ENCODE results near the gene POC1B.
A peak's percentile ranks its signal among the peaks of the same experiment; 100 is the strongest.

The POC1B gene

DNA sequence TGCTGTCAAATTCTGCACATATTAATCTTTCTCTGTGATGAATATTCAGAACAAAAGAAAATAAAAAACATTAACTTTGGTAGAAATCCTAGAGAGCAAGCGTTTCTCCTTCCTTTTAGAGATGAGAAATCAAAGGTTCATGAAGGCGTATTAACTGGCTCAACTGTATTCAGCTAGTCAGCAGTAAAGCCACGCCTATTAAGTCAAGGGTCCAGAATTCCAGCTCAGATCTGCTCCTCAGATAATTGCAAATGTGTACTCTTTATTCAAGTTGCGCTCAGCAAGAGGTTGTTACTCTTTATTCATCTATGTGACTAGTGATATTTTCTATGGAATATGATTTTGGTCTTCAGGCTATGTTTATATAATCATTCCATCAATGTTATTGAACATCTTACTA lies 13.1 kb upstream of the POC1B start:
- no peak for DNase-seq (ENCODE audit: low read depth)
- Histone ChIP-seq H3K36me3 (ENCODE audit: control insufficient read depth, insufficient read depth, low read length, severe bottlenecking) (no peaks in the 10 kb centered on the region), H3K9me3 (ENCODE audit: control insufficient read depth, low read length) (no peaks in the 10 kb centered on the region), H3K4me1 (ENCODE audit: control insufficient read depth, insufficient read depth, low read length) (no peaks in the 10 kb centered on the region), H3K4me3 (ENCODE audit: low read length) (no peak overlapping the region), H3K27me3 (replicated peaks; ENCODE audit: control insufficient read depth, insufficient read depth, low read length) (no peaks in the 10 kb centered on the region), H3K9ac (ENCODE audit: low read length) (no peak overlapping the region)

DNA sequence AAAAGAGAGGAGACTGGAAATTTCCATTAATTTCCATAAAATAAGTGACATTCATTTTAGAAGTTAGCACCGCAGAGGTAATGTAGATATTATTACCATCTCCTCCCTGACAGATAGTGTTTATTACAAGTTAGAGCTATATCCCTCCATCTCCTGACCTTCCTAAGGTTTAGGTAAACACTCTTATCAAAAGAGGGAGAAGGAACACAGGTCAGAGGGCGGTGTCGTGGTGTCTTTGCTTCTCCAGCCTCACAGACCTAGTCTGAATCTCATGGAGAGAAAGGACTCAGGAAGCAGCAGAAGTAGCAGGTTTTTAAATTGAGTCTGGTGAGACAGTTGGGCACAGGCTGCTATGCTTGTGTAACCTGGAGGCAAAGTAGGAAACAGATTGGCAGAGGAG lies 11.5 kb upstream of the POC1B start:
- Histone ChIP-seq H3K9me3 (ENCODE audit: control insufficient read depth, low read length) (no peaks in the 10 kb centered on the region), H3K4me1 (ENCODE audit: control insufficient read depth, insufficient read depth, low read length) (no peaks in the 10 kb centered on the region), H3K9ac (ENCODE audit: low read length) (no peak overlapping the region), H3K27me3 (replicated peaks; ENCODE audit: control insufficient read depth, insufficient read depth, low read length) (no peaks in the 10 kb centered on the region), H3K4me3 (ENCODE audit: low read length) (no peak overlapping the region), H3K36me3 (ENCODE audit: control insufficient read depth, insufficient read depth, low read length, severe bottlenecking) (no peaks in the 10 kb centered on the region)
- DNase-seq (ENCODE audit: low read depth) = no peak

DNA sequence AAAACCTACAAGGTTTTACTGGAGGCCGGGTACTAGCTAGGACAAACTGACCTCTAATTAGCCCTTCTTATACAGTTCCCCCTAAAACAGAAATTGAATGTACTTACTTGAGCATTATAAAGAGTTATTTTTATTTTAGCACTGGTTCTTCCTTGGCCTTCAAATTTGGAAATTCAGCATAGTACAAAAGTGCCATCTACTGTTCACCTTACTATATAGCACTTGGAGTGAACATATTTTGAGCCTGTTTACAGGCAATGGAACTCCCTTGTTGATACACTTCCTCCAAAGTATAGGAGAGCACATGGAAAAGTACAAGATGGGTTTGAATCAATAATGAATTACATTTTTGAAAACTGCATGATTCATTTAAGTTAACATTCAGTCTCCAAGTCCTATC lies 3.9 kb upstream of the POC1B start:
- Histone ChIP-seq H3K27me3 (replicated peaks; ENCODE audit: control insufficient read depth, insufficient read depth, low read length) (no peaks in the 10 kb centered on the region), H3K9ac (ENCODE audit: low read length) (peak overlapping the region; percentile 12), H3K36me3 (ENCODE audit: control insufficient read depth, insufficient read depth, low read length, severe bottlenecking) (no peaks in the 10 kb centered on the region), H3K9me3 (ENCODE audit: control insufficient read depth, low read length) (no peaks in the 10 kb centered on the region), H3K4me1 (ENCODE audit: control insufficient read depth, insufficient read depth, low read length) (peaks cover 6% of the 10 kb centered on the region), H3K4me3 (ENCODE audit: low read length) (no peak overlapping the region)
- DNase-seq (ENCODE audit: low read depth) = peak; percentile 77

DNA sequence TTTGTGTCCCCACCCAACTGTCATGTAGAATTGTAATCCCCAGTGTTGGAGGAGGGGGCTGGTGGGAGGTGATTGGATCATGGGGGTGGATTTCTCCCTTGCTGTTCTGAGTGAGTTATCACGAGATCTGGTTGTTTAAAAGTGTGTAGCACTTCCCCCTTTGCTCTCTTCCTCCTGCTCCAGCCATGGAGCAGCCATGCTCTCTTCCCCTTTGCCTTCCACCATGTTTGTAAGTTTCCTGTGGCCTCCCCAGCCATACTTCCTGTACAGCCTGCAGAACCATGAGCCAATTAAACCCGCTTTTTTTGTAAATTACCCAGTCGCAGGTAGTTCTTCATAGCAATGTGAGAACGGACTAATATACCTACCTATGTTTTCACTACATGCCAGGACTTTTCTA lies 2.6 kb upstream of the POC1B start:
- no peaks in the 10 kb centered on the region for H3K9me3 ChIP-seq (ENCODE audit: control insufficient read depth, low read length)
- no peaks in the 10 kb centered on the region for H3K27me3 ChIP-seq (replicated peaks; ENCODE audit: control insufficient read depth, insufficient read depth, low read length)
- H3K36me3 ChIP-seq (ENCODE audit: control insufficient read depth, insufficient read depth, low read length, severe bottlenecking) = no peaks in the 10 kb centered on the region
- DNase-seq (ENCODE audit: low read depth) = no peak
- no peak overlapping the region for H3K9ac ChIP-seq (ENCODE audit: low read length)
- peaks cover 12% of the 10 kb centered on the region for H3K4me1 ChIP-seq (ENCODE audit: control insufficient read depth, insufficient read depth, low read length)
- no peak overlapping the region for H3K4me3 ChIP-seq (ENCODE audit: low read length)

DNA sequence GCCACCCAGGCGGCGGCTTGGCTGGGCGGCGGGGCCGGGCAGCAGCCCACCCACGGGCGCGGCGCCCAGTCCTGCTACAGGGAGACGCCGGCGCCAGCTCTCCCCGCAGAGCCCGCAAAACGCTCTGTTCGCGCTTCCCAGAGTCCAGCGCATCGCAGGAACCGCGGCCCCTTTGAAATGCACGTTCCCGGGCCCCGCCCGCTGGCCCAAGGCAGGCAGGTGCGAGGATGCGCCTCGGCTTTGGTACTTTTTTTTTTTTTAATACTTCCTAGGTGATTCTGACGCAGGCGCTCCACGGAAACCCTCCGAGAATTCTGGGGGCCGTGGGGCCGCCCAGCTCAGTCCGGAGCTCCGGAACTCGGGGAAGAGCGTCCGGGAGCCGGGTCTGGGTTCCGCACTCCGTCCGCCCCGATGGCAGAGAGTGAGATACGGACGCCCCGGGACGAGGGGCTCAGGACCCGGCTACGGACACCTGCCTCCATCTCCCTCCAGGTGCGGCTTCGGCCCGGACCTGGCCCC lies 483 bp downstream of the POC1B start:
- Histone ChIP-seq H3K4me1 (ENCODE audit: control insufficient read depth, insufficient read depth, low read length) (peaks cover 32% of the 10 kb centered on the region), H3K9ac (ENCODE audit: low read length) (peak overlapping the region; percentile 96), H3K9me3 (ENCODE audit: control insufficient read depth, low read length) (no peaks in the 10 kb centered on the region), H3K27me3 (replicated peaks; ENCODE audit: control insufficient read depth, insufficient read depth, low read length) (no peaks in the 10 kb centered on the region), H3K36me3 (ENCODE audit: control insufficient read depth, insufficient read depth, low read length, severe bottlenecking) (no peaks in the 10 kb centered on the region), H3K4me3 (ENCODE audit: low read length) (peak overlapping the region; percentile 99)
- DNase-seq (ENCODE audit: low read depth) = peak; percentile 69

DNA sequence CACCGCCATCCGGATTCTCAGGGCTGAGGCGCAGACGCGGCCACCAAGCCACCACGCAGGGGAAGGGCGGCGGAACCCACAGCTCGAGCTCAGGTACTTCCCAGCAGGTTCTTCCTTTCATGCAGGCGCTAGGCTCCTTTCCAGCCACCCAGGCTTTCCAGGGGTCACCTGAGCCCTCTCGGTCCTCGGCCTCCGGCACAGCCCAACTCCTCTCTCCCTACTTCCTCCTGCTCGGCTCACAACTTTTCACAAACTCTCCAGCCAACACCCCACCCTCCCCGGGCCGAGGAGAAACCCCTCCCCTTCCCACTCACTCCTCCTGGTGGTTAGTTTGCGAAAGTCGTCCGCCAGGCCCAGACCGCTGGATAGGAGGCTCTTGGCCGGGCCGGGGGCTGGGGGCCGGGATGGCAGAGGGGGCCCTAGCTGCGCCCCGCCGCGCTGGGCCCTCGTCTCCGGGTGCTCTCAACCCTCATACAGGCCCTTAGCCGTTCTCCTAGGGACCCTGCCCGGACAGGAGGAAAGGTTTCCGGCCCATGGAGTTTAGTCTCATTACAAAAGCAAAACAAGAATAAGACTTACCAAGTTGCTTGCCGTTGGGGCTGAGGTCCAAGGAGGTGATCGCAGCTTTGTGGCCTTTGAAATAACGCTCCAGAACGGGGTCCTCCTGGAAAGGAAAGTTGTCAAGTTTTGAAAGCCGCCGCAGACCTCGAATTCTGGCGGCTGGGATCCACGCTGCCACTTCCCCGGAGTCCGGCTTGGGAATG lies 1.1 kb downstream of the POC1B start, which contains the start of gene GALNT4:
TSS of gene GALNT4 (minus strand) at position 256 of the 764 bp plus-strand sequence. CDS start at position 9, 247 bp downstream.
- H3K9me3 ChIP-seq (ENCODE audit: control insufficient read depth, low read length) = no peaks in the 10 kb centered on the region
- H3K36me3 ChIP-seq (ENCODE audit: control insufficient read depth, insufficient read depth, low read length, severe bottlenecking) = no peaks in the 10 kb centered on the region
- no peaks in the 10 kb centered on the region for H3K27me3 ChIP-seq (replicated peaks; ENCODE audit: control insufficient read depth, insufficient read depth, low read length)
- H3K9ac ChIP-seq (ENCODE audit: low read length) = peak within 1 kb of the TSS; percentile 96
- H3K4me1 ChIP-seq (ENCODE audit: control insufficient read depth, insufficient read depth, low read length) = peaks cover 32% of the 10 kb centered on the region
- peak within 1 kb of the TSS; percentile 99 for H3K4me3 ChIP-seq (ENCODE audit: low read length)
- DNase-seq (ENCODE audit: low read depth) = peak; percentile 97

DNA sequence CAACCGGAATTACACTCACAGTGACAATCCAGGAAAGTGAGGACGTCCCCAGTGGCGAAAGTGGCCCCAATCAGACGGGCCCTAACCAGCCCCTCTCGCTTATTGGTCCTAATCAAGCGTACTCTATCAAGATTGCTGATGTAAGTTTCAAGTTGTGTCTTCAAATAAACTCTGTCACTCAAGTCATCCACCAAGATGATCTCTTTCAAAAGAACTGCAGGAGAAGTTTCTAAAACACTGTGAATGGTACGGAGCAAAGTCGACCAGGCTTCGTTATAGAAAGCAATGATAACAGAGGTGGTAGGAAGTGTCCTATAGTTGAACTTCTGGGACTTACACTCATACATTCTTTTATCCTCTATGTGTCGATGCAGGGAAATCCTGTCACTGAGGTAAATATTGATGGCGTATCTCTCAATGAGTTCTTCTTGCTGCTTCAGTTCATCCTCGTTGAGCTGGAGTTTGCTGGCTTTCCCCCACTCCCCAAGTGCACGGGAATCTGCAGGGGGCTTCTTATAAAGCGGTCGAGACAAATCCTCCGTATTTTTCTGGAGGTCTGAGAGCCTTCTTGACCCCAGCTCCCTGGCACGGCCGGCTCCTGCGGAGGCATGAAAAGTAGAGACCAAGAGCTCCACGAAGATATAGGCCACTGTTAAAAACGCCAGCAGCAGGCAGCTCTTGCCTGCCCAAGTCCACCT lies 1.9 kb downstream of the POC1B start:
- Histone ChIP-seq H3K27me3 (replicated peaks; ENCODE audit: control insufficient read depth, insufficient read depth, low read length) (no peaks in the 10 kb centered on the region), H3K4me1 (ENCODE audit: control insufficient read depth, insufficient read depth, low read length) (peaks cover 32% of the 10 kb centered on the region), H3K9ac (ENCODE audit: low read length) (peak overlapping the region; percentile 96), H3K36me3 (ENCODE audit: control insufficient read depth, insufficient read depth, low read length, severe bottlenecking) (no peaks in the 10 kb centered on the region), H3K9me3 (ENCODE audit: control insufficient read depth, low read length) (no peaks in the 10 kb centered on the region), H3K4me3 (ENCODE audit: low read length) (peak overlapping the region; percentile 99)
- no peak for DNase-seq (ENCODE audit: low read depth)

DNA sequence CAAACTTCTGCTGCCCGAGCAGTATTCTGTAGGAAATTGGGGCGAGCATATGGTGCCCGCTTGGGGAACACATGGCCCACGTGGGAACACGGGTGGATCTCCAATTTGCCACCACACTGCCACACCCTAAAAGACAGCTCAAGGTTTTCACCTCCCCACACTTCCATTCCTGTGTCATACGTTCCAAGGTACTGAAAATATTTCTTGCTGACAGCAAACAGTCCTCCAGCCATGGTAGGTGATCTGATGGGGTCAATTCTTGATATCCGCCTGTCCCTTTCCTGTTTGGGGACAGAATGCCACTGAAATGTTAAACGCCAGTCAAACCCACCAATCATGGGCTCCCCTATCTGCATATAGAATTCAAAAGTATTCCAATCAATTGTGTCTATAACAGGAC lies 2.5 kb downstream of the POC1B start:
- peak overlapping the region; percentile 99 for H3K4me3 ChIP-seq (ENCODE audit: low read length)
- no peak for DNase-seq (ENCODE audit: low read depth)
- no peak overlapping the region for H3K9ac ChIP-seq (ENCODE audit: low read length)
- peaks cover 32% of the 10 kb centered on the region for H3K4me1 ChIP-seq (ENCODE audit: control insufficient read depth, insufficient read depth, low read length)
- no peaks in the 10 kb centered on the region for H3K9me3 ChIP-seq (ENCODE audit: control insufficient read depth, low read length)
- H3K36me3 ChIP-seq (ENCODE audit: control insufficient read depth, insufficient read depth, low read length, severe bottlenecking) = no peaks in the 10 kb centered on the region
- no peaks in the 10 kb centered on the region for H3K27me3 ChIP-seq (replicated peaks; ENCODE audit: control insufficient read depth, insufficient read depth, low read length)

DNA sequence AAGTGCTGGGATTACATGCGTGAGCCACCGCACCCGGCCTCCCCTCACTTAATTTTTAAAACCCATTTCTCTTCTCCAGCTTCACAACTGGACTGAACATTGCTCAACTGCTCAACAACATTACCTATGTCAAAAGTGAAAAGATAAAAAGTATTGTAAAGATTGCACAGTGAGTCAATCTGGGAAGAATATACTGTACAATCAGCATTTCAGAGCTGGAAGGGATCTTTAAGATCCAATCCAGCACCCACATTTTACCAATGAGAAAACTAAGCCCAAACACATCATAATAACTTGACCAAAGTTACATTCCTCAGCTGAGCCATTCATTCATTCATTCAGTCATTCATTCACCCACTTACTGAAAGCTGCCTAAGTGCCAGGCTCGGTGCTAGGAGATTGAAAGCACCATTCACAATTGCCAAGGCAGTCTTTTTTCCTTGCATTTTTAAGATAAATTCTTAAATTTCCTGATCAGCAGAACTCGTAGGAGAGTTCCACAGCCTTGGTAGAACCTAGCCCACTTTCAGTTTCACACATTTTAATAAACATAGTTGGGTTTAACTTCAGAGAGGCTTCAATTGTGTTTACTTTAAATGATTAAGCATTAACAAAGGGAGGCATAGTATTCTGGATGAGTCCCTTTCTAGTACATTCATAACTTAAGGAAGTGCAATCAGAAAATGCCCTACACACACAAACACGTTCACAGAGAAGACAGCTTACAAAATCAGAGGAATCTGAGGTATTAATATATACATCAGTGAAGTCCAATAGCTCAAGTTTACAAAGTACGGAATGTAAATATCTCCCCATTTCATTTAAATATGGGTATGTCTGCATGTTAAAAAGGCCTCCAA lies 4.3 kb downstream of the POC1B start:
- Histone ChIP-seq H3K4me3 (ENCODE audit: low read length) (peak overlapping the region; percentile 65), H3K36me3 (ENCODE audit: control insufficient read depth, insufficient read depth, low read length, severe bottlenecking) (no peaks in the 10 kb centered on the region), H3K4me1 (ENCODE audit: control insufficient read depth, insufficient read depth, low read length) (peaks cover 29% of the 10 kb centered on the region), H3K9me3 (ENCODE audit: control insufficient read depth, low read length) (no peaks in the 10 kb centered on the region), H3K9ac (ENCODE audit: low read length) (no peak overlapping the region), H3K27me3 (replicated peaks; ENCODE audit: control insufficient read depth, insufficient read depth, low read length) (no peaks in the 10 kb centered on the region)
- no peak for DNase-seq (ENCODE audit: low read depth)

DNA sequence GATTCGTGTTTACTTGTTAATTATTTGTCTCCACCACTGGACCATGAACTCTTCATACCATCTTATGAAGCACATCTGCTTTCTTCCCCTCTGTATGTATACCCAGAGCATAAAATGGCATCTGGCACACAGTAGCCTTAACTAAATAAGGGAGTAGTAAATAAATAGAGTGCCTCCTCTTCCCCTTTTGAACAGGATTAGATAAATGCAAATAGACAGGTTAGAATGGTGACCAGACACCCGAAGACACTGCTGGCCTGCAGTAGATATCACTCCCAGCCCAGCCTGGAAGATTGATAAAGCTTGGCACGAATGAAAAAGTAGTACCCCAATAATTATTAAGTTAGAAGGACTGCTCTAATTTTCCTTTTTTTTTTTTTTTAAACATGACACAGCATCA lies 8.1 kb downstream of the POC1B start:
- H3K36me3 ChIP-seq (ENCODE audit: control insufficient read depth, insufficient read depth, low read length, severe bottlenecking) = no peaks in the 10 kb centered on the region
- H3K4me3 ChIP-seq (ENCODE audit: low read length) = no peak overlapping the region
- no peak overlapping the region for H3K9ac ChIP-seq (ENCODE audit: low read length)
- no peaks in the 10 kb centered on the region for H3K9me3 ChIP-seq (ENCODE audit: control insufficient read depth, low read length)
- peaks cover 13% of the 10 kb centered on the region for H3K4me1 ChIP-seq (ENCODE audit: control insufficient read depth, insufficient read depth, low read length)
- H3K27me3 ChIP-seq (replicated peaks; ENCODE audit: control insufficient read depth, insufficient read depth, low read length) = no peaks in the 10 kb centered on the region
- DNase-seq (ENCODE audit: low read depth) = no peak

DNA sequence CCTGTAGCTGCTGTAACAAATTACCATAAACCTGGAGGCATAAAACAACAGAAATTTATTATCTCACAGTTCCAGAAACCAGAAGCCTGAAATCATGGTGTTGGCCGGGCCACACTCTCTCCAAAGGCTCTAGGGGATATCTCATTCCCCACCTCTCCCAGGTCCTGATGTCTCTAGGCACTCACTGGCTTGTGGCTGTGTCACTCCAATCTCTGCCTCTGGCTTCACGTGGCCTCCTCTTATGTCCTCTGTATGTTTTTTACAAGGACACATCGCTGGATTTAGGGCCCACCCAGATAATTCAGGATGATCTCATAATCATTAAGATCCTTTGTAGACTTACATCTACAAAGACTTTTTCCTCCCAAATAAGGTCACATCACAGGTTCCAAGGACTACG lies 9.2 kb downstream of the POC1B start:
- no peaks in the 10 kb centered on the region for H3K9me3 ChIP-seq (ENCODE audit: control insufficient read depth, low read length)
- H3K4me3 ChIP-seq (ENCODE audit: low read length) = no peak overlapping the region
- H3K27me3 ChIP-seq (replicated peaks; ENCODE audit: control insufficient read depth, insufficient read depth, low read length) = no peaks in the 10 kb centered on the region
- H3K36me3 ChIP-seq (ENCODE audit: control insufficient read depth, insufficient read depth, low read length, severe bottlenecking) = no peaks in the 10 kb centered on the region
- peaks cover 4% of the 10 kb centered on the region for H3K4me1 ChIP-seq (ENCODE audit: control insufficient read depth, insufficient read depth, low read length)
- no peak for DNase-seq (ENCODE audit: low read depth)
- no peak overlapping the region for H3K9ac ChIP-seq (ENCODE audit: low read length)
